HG02970 (cell line): ENCODE data around the gene COG2.

Source experiments
- ATAC-seq: cut with Tn5 transposase; IDR thresholded peaks from one replicate; pipeline ENCODE4 v1.9.1; 2021; ENCODE audit warnings: mild to moderate bottlenecking, moderate library complexity, moderate number of reproducible peaks; ENCODE audit not compliant: unreplicated experiment, low FRiP score

Gene COG2

DNA sequence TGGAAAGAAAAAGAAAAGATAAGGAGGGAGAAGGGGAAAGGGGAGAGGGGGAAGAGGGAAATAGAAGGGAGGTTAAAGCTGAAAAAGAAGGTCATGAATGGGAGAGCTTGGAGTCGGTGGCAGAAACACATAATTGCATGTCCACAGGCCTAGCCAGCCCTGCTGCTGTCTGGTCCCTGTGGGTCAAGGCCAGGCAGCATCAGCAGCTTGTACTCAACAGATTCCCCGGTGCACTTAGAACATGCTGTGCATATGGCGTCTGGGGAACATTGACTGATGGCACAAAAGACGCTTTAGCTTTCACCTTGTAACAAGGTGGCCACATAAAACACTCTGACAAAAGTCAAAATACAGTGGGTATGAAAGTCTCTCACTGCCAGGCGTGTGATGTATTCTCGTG lies 25.9 kb downstream of the COG2 start:
- ATAC-seq = no peak

DNA sequence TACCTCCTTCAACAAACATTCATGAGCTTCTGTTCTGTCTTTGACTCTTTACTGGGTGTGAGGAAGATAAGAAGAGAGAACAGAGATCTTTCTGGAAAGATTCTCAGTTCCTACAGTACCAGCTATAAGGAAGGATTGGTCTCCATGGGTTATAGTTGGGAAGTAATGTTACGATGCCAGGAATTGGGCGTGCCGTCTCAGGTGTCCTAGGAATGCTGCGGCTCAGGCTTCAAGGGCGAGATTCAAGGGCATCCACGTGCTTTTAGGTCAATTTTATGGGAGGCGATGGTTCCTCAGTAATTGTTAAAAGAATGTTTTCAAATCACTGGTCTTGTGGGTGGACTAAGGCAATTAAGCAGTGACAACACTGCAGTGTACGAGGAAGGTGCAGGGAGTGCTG lies 27.3 kb downstream of the COG2 start:
- no peak for ATAC-seq

DNA sequence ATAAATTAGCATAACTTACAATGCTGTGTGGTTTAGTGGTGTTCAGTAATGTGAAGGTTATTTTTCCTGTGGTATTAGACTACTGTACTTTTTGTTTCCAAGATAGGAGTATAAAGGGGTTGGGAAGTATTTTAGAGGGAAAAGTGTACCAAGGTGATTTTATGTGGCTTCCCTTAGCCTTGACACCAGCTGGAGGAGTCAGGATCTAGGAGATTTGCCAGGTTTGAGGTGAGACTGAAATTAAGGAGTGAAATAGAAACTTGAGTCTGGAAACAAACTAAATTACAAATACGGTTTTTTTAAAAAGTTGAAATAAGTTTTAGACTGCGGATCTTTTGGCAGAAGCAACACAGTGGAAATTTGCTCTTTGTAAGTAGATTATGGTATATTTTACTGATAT lies 32.3 kb downstream of the COG2 start:
- ATAC-seq = no peak

DNA sequence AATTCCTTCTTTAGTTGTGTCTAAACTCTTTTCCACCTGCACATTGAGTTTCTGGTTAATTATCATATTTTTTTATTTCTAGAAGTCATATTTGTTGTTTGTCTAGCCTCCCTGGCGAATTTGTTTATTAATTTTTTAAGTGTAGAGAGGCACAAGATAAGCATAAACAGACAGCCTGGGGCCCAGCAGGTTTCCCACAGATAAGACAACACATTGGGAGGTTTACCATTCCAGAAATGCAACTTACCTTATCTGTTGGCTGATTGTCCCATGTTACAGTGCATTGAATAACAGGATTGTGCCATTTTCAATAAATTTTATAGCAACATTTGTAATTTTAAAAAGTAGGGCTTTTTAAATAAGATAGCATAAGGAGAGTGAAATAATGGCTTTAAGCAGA lies 34.9 kb downstream of the COG2 start:
- ATAC-seq = no peak

DNA sequence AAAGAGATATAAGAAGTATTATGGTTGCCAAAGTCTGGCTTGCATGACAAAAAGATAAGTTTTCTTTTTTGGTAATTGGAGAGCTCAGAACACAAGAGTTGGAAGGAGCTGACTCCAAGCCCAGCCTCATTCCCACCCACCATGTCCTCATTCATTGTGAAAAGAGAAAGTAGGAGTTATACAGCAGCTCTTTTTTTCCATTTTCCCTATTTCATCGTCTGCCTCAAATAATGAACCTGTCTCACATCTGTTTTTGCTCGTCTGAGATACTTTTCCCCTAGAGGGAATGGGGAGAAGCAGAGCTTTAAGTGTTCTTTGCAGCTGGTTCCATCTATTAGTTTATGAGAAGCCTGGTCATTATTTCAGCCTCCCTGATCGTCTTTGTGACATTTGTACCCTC lies 36.9 kb downstream of the COG2 start:
- ATAC-seq = no peak

DNA sequence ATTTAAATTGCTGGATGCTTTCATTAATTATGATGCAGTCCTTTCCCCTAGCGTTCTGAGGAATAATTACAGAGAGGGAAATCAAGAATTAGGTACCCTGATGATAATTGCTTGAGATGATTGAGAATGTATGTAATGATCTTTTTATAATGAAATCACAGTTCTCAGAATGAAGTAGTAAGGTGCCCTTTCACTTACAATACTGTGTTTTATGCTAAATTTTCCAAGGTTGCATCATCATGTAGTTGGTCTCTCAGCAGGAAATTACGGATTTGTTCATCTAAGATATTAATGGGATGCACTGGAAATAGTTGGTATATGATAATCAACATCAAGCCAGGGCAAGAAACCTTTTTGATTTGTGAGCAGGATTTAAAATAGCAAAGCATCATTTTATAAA lies 37.5 kb downstream of the COG2 start:
- no peak for ATAC-seq

DNA sequence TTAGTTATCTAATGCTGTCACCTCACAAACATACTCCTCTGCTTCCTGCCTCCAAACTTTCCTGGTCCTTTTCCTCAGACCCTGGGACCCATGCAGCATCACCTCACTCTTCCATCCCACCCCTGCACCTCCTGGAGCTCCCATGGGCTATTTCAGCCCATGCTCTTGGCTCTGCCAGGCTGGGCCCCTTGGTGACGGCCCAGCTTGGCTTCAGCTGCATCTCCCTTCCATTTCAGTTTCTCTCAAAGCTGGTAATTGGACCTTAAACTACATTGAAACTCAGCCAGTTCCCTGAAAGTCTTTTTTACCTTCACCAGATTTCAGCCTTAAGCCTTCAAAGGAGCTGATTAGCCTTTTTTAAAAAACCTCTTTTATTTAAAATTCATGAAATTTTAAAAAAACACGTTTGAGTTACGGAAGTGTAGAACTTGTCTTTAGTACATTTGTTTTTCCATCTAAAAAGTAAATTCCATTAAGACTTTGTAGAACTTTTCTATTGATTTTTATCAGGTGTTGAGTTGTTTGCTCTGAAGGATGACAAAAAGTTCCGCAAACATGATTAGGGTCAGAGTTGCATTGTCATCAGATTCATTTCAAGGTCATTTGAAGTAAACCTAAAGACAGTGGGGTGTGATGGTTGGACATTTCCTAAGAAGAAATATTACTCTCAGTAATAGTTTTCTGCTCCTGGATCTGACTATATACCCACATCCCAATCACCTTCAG lies 38.2 kb downstream of the COG2 start:
- ATAC-seq = no peak

DNA sequence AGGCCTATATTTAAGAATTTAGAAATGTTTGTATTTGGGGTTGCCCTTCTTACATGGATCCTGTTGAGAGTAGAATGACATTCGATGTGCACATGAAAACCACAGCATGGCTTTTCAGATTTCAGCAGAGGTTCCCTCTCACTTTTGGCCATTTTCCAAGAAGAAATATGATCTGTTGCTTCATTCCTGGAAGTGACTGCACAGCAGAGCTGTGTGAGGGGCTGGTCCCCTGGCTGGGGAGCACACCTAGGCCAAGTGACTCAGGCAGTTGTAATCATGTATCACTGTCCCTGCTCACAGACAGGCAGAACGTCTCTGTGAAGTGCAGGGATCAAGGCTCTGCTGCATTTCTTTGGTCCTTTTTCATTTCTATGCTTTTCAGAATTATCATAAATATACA lies 39.3 kb downstream of the COG2 start:
- no peak for ATAC-seq

DNA sequence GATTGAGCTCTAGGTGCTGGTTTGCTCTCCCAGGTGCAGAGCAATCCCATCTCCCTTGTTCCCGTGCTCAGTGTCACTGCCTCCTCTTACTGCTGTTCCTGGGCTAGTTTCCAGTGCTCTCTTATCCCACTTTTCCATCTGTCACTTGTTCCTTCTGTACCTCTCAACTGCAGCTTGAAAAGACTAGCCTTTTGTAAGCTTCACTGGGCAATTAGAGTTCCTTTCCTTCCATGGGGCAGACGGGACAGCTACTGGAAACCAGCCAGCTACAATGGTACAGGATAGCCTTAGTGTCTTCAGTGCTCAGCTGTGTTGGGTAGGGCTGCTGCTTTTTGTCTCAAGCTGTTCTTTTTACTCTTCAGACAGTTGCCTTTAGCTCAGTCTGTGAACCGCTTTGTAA lies 40.0 kb downstream of the COG2 start:
- ATAC-seq = no peak

DNA sequence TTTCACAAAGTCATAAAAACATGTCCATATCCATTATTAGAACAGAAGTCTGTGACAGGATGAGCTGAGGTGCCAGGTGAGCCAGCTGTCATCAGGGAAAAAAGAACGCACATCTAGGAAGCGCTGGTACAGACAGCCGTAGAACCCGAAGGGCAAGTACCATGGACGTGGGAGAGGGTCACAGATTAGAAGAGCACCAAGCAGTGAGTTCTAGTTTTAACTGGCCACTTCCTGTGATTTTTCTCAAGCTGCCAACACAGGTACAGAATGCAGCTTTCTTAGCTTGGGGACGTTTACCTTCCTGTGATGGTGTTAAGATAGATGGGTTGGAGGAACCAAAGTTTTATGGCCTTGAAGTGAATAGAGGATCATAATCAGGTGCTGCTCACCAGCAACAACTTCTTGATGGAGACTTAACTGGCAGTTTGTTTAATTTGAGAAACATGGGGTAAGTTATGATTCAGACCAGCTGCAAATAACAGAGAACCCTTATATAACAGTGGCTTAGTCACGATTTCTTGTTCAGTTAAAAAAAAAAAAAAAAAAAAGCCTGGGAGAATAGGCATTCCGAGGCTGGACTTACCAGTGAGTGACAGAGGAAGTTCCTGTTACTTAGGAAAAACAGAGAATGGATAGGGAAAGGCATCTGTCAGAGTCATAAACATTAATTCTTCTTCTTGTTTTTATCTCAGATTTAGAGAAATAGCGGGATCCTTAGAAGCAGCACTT lies 40.8 kb downstream of the COG2 start:
- no peak for ATAC-seq

DNA sequence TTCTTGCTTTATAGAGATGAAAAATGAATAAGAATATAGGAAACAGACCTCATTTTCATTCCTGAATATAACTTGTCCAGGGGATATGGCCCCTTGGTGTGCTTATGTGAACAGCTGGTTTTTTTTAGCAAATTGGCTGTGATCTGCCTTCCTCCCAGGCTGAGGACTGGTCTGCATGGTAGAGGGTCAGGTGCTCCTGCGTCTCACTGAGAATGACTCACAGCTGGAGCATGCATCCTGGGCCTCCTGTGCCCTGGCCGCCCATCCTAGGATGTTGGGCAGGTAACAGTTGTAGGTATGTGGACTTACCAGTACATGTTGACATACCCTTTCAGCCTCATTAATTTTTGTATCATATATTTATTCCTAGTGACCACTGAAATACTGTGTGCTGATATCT lies 41.9 kb downstream of the COG2 start:
- no peak for ATAC-seq

DNA sequence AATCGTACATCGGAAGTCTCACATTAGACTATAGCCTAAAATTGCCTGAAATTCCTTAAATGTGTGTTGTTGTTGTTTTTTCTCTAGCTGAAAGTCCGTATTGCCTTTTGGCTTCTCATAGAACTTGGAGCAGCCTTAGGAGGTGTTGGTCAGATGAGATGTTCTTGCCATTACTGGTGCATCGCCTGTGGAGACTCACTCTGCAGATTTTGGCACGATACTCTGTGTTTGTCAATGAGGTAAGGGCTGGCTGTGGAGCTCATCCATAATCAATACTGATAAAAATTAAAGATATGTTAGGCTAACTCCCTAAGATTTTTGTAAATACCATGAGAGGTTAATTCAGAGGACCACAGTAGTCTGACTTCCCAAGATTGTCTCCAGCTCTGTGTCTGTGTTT lies 42.7 kb downstream of the COG2 start:
- no peak for ATAC-seq

DNA sequence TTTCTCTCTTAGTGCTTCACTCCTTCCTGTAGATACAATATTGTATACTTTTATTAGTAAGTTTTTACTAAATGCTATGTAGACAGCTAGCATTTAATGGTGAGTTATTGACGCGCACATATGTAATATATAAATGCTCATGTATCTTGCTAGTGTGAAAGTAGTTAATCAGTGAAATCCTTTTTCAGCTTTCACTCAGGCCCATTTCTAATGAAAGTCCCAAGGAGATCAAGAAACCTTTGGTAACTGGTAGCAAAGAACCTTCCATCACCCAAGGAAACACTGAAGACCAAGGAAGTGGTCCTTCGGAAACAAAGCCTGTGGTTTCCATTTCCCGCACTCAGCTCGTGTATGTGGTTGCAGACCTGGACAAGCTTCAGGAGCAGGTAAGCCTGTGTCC lies 44.5 kb downstream of the COG2 start:
- no peak for ATAC-seq

DNA sequence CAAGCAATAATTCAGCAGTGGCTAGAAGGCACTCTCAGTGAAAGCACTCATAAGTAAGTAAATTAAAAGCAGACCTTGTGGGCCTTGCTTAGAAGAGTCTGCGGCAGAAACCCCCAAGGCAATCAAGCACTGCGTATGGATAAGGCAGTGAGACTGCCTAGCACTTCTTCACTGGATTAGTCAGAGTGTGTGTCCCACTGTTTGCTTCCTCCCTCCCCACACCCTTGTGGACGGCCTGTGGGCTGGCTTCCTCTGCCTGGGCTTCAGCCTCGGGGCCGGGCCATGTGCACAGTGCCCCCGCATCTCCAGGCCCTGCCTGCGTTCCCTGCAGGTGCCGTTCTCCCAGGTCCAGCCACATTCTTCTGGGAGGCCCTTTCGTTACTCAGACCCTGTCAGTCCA lies 47.8 kb downstream of the COG2 start:
- no peak for ATAC-seq

DNA sequence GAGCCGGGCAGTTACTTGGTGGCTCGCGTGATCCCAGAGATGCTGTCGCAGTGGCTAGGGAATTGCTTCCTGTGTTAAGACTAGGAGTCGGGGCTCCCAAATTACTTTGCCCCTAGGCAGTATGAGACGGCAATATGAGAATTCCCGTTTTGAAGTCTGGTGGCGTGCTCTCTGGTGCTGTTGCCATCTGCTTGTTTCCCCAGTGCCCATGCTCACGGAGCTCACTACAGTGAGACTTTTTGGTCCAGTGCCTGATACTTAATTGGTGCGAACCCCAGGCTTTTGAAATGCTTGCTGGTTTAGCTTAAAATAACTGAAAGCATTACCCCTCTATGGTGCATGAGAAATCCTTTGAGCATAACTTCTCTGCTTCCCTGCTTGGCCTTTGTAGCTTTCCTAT lies 49.3 kb downstream of the COG2 start:
- ATAC-seq = no peak

DNA sequence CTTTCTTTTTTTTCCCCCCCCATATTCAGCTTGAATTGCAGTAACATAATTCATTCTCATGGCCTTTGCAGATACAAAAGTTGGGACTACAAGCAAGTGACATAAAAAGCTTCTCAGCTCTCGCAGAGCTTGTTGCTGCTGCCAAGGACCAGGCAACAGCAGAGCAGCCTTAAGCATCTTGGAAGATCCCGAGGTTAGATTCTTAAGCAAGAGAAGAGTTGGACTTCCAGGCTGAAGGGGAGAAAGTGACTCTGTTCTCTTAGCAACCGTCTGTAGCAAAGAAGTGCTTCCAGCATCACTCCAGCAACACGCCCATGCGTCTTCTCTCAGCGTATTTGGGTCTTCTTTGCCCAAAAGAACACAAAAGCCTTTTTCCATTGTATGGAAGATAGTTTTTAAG lies 50.9 kb downstream of the COG2 start:
- no peak for ATAC-seq

DNA sequence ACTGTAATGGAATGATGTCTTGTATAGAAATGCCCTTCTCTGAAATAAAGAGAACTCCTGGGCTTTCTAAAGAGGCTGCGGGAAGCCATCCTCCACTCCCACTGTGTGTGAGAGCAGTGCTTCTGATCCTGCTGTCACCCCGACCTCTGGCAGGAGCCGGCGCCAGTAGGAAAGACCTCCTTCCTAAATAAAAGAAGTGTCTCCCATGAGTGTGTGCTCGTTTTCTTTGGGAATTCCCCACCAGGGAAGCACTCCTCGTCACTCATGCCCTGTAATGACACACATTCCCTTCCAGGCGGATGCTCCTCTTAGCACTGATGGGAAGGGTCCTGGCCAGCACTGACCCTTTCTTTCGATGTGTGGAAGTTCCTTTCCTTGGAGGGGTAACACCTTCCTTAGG lies 51.5 kb downstream of the COG2 start:
- ATAC-seq = no peak

DNA sequence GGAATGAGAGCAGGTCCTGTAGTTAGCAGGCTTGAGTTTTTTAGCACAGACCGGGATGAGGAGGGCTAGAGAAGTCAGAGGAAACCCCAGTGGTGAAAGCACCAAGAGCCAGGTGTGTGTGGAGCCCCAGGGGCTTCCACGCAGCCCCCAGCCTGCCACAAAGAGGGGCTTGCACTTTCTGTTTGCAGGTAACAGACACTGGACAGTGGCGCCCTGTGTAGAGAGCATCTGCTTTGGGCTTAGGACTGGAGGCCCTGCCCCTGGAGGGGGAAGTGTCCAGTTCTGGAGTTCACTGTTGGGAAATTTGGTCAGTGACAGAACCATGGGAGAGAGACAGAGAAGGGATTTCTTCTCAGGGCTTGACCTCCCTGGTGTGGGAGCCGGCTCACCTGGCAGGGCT lies 52.2 kb downstream of the COG2 start:
- ATAC-seq = no peak

DNA sequence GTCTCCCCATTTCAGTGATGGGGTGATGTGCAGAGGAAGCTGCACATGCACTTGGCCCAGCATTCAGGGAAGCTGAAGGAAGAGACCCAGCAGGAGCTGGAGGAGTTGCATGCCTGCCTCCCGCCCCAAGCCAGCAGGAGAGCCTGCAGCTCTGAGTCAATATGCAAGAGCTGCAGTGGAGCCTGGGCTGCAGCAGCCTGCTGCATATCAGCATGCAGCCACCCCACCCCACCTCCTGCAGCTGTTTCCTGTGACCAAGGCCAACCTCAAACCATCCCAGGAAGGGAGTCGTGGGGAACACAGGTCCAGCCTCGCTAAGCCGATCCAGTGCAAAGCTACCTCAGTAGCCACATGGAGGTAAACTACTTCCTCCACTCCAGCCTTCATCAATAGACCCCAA lies 52.7 kb downstream of the COG2 start:
- no peak for ATAC-seq

DNA sequence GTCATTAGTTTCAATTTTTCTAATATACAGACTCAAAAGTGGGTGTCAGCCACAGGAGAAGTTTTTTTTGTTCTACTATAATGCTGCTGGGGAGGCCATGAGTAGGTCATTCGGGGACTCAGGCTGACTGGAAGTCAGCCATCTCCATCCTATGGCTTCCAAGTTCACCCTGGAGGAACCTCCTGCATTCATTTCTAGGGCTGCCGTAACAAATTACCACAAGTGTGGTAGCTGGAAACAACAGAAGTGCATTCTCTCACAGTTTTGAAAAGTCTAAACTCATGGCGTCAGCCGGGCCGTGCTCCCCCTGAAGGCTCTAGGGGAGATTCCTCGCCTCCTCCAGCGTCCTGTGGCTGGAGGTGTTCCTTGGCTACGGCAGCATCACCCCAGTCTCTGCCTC lies 53.9 kb downstream of the COG2 start:
- no peak for ATAC-seq

DNA sequence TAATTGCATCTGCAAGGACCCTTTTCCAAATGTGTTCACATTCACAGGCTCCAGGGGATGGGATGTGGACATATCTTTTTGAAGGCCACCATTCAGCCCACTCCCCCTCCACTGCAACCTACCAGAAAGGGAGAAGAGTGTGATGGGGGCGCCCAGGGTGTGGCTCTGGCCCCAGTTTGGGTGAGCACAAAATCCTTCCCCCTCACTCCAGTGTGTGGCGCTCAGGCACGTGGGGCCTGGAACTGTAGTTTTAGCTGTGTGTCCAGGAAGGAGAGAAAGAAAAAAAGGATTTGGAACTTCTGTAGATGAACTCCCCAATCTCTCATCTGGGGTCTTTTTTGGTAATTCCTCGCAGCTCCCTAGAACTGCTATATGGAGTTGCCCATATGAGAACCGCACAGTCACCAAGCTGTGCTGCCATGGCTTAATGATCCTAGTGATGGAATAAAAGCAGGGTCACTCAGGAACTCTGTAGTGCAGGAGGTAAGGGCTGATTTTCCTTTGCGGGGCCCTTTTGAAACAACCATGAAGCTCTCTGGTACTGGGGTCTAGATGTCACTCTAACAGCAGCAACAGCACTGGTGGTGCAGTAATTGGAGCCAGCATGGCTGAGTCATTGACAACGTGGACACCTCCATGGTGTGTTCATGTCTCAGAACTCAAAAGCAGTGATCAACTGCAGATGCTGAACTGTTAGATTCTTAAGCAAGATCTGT lies 54.6 kb downstream of the COG2 start:
- ATAC-seq = no peak

DNA sequence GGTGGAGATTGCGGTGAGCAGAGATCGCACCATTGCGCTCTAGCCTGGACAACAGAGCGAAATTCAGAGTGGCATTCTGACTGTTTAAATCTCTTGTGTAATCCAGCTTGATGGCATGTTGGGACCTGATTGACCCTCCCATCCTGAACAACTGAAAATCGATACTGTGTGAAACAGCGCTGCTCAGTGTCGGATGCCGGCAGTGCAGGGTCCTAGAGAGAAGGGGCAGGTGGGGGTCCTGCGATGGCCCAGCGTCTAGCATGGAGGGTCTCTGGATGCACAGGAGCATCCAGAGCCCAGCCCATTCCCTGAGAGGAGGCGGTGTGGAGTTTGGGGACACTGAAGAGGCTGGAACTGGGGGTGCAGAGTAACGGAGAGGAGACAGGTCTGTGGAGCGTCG lies 55.8 kb downstream of the COG2 start:
- ATAC-seq = no peak
